GM18520 (cell line): ENCODE data around the gene HEATR5A.
"Not testable (repeated sequence)": the region's sequence is repeated elsewhere in the genome, so short reads cannot be mapped to it uniquely, and the experiment has no call there.

Source experiments
- ATAC-seq: cut with Tn5 transposase; IDR thresholded peaks from one replicate; pipeline ENCODE4 v1.9.1; 2021; ENCODE audit not compliant: unreplicated experiment

The HEATR5A gene

GRCh38 chr14:31391473-31391872, 28.9 kb downstream of the HEATR5A start:
- no peak for ATAC-seq

- no peak for ATAC-seq
These were observed 30.4 kb downstream of the HEATR5A start for GRCh38 chr14:31389946-31390345.

GRCh38 chr14:31388687-31389413, 31.5 kb downstream of the HEATR5A start:
- no peak for ATAC-seq

- no peak for ATAC-seq
These were observed 33.3 kb downstream of the HEATR5A start for GRCh38 chr14:31387091-31387490.

GRCh38 chr14:31386271-31386670, 34.1 kb downstream of the HEATR5A start:
- no peak for ATAC-seq

- ATAC-seq = no peak
These were observed 38.1 kb downstream of the HEATR5A start for GRCh38 chr14:31382221-31382620.

- no peak for ATAC-seq
These were observed 40.2 kb downstream of the HEATR5A start for GRCh38 chr14:31380106-31380505.

GRCh38 chr14:31379125-31379947, 41.0 kb downstream of the HEATR5A start:
- not testable (repeated sequence) for ATAC-seq

GRCh38 chr14:31377433-31377832, 42.9 kb downstream of the HEATR5A start:
- no peak for ATAC-seq

- ATAC-seq = no peak
These were observed 48.7 kb downstream of the HEATR5A start for GRCh38 chr14:31371646-31372045.

- ATAC-seq = no peak
These were observed 56.8 kb downstream of the HEATR5A start for GRCh38 chr14:31363331-31364073.

- ATAC-seq = no peak
These were observed 57.6 kb downstream of the HEATR5A start for GRCh38 chr14:31362746-31363145.

GRCh38 chr14:31361761-31362160, 58.6 kb downstream of the HEATR5A start:
- not testable (repeated sequence) for ATAC-seq

- no peak for ATAC-seq
These were observed 59.3 kb downstream of the HEATR5A start for GRCh38 chr14:31360919-31361662.

- no peak for ATAC-seq
These were observed 63.1 kb downstream of the HEATR5A start for GRCh38 chr14:31357279-31357678.

- no peak for ATAC-seq
These were observed 74.3 kb downstream of the HEATR5A start for GRCh38 chr14:31346097-31346496.

- ATAC-seq = no peak
These were observed 79.1 kb downstream of the HEATR5A start for GRCh38 chr14:31341280-31341679.

GRCh38 chr14:31340297-31341063, 79.9 kb downstream of the HEATR5A start:
- ATAC-seq = no peak

GRCh38 chr14:31339743-31340142, 80.6 kb downstream of the HEATR5A start:
- ATAC-seq = no peak

- no peak for ATAC-seq
These were observed 83.0 kb downstream of the HEATR5A start for GRCh38 chr14:31337331-31337730.
